Dedifferentiated amniotic fluid mesenchymal stem cell (primary cell): ENCODE results near the gene DNAJC3.
A peak's percentile ranks its signal among the peaks of the same experiment; 100 is the strongest.
"Not testable (repeated sequence)": the region's sequence is repeated elsewhere in the genome, so short reads cannot be mapped to it uniquely, and the experiment has no call there.

Experiments used
- DNase-seq: peaks from one replicate; pipeline ENCODE4 v3.0.0-alpha.2; 2016; ENCODE audit errors: extremely low spot score

DNAJC3 gene

DNA sequence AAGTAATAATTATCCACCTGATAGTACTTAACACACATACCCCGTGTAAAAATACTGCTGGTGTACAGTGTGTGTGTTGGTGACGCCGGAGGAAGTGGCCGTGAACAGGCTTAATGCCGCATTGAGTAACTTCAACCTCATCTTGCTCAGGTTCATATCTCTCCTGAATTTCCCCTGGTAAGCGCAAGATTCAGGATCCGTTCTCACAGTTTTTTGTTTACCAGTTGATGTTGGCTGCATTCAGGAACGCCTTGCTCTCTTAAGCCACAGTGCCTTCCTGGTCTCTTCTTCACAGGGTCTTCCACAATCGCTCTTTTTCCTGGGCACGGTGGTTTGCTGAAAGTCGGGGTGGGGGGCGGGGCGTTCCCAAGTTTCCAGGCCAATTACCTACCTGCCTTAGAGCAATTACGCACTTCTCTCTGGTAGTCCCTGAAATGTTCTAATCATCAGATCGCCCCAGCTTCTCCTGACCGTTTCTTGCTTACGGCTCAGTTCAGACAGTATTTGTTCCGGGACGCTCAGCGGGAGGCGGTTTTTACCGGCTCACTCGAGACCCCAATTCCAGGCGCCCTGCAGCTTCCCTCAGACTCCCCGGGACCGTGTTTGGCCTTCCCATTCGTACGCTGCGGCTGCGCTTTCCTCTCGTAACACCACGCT is 706 bp upstream of the DNAJC3 start:
- peak; percentile 28 for DNase-seq

GRCh38 chr13:95677564-95678266 is 776 bp downstream of the DNAJC3 start:
- no peak for DNase-seq

DNA sequence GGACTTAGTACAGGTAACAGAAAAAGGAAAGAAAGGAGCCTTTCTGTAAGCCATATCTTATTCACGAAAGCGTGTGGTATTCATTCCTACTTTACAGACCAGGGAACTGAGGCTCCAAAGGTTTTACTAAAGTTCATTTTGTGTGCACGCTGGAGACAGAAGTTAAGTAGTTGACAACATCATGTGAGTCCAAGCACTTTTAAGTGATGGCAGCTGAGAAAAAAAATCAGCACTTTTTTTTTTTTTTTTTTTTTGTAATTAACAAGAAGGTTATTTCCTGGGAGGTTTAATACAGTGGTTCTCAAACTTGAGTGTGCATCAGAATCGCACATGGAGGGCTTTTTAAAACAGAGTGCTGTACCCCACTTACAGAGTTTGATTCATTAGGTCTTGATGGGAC is 2.0 kb downstream of the DNAJC3 start:
- DNase-seq: no peak

DNA sequence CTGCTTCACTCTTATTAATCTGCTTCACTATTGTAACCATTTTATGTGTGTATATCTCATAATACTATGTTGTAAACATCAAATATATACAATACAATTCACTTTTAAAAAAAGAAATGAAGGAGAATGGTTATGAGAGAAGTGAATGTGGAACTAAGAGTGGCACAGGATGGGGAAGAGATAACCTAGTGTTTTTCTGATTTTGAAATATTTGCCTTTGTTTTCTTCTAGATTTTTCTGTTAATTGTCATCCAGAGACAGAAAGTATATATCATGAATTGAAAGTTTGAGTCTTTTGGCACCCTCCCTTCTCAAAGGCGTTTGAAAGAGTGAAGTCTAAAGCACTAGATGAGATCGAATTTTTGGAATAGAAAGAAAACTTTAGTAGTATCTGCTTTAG is 2.8 kb downstream of the DNAJC3 start:
- DNase-seq: no peak

GRCh38 chr13:95684418-95684817 is 7.5 kb downstream of the DNAJC3 start:
- no peak for DNase-seq

DNA sequence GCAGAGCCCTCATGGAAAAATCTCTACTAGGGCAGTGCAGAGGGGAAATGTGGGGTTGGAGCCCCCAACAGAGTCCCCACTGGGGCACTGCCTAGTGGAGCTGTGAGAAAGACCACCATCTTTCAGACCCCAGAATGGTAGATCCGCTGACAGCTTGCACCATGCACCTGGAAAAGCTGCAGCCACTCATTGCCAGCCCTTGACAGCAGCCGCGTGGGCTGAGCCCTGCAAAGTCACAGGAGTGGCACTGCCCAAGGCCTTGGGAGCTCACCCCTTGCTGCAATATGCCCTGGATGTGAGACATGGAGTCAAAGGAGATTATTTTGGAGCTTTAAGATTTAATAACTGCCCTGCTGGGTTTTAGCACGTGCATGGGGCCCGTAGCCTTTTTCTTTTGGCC is 8.0 kb downstream of the DNAJC3 start:
- not testable (repeated sequence) for DNase-seq

GRCh38 chr13:95689582-95689926 is 12.6 kb downstream of the DNAJC3 start:
- no peak for DNase-seq

GRCh38 chr13:95690986-95691385 is 14.0 kb downstream of the DNAJC3 start:
- DNase-seq: not testable (repeated sequence)

DNA sequence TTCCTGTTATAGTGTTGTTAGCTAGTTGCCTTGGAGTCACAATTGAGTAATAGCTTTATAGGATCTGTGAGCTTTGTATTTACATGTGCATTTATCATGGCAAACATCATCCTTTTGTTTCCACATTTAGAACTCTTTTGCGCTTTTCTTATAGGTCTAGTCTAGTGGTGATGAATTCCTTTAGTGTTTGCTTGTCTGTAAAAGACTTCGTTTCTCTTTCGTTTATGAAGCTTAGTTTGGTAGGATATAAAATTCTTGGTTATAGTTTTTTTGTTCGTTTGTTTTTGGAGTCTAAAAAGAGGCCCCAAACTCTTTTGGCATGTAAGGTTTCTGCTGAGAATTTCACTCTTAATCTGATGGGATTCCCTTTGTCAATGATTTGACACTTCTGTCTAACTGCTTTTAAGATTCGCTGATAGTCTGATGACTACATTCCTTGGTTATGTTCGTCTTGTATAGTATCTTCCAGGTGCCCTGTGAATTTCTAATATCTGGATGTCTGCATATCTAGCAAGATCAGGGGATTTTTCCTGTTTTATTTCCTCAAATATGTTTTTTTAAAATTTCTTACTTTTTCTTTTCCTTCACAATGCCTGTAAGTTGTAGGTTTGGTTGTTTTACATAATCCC is 20.2 kb downstream of the DNAJC3 start:
- DNase-seq: no peak

- DNase-seq: no peak
These were observed 21.3 kb downstream of the DNAJC3 start for GRCh38 chr13:95698047-95698749.

DNA sequence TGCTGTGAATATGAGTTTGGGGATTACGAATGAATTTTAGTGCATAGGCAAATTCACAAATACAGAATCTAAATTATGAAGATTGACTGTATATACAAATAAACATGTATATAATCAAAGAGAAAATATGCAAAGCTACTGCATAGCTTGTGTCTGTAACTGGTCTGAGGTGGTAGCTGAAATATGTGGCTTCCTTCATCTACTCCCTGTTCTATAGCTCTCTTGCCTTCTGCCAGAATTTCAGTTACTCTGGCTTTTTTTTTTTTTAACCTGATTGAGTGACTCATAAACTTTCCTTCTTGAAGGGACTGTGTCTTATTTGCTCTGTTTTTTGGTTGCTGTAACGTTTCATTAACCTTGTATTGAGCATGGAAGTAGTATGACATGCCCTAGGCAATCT is 26.6 kb downstream of the DNAJC3 start:
- DNase-seq: no peak

GRCh38 chr13:95704510-95704909 is 27.6 kb downstream of the DNAJC3 start:
- DNase-seq: no peak

DNA sequence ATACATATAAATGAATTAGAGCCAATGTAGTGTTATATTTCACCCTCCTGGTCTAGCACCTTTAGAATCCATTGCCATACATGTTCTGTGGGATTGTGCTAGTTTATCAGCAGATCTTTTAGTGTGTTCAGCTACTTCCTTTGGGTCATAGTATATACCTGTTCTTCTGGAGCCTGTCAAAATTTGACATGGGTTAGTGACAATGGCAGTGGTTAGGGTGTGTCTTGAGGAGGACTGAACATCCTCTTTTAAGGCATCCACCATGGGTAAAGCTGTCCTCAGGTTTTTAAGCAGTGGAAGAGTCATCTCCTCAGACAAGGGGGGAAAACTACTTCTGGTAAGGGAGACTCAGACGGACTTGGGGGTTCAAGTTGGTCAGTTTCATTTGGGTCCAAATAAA is 29.4 kb downstream of the DNAJC3 start:
- DNase-seq: no peak

DNA sequence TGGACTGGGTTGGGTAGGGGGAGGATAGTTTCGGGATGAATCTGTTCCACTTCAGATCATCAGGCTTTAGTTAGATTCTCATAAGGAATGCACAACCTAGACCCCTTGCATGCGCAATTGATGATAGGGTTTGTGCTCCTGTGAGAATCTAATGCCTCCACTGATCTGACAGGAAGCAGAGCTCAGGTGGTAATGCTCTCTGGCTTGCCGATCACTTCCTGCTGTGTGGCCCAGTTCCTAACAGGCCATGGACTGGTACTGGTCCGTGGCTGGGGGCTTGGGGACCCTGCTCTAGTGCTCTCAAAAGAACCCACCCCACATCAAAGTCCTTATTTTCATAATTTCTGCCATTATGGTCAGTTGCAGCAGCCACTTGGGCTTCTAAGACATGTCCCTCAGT is 30.1 kb downstream of the DNAJC3 start:
- DNase-seq: no peak

- DNase-seq: no peak
These were observed 30.8 kb downstream of the DNAJC3 start for GRCh38 chr13:95707442-95708390.

DNA sequence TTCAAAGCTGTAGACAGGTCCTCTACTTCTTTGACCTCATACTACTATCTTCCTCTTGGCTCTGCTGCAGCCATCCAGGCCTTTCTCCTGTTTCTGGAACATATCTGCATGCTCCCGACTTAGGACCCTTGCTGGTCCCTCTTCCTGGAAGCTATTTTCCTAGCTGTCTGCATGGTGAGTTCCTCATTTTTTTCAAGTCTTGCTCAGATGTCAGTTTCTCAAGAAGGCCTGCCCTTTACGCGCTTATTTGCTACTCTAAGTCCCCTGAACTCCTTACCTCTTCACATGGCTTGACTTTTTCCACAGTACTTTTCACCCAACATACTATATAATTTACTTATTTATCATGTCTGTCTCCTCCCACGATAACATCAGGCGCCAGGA is 31.4 kb downstream of the DNAJC3 start:
- no peak for DNase-seq

- no peak for DNase-seq
These were observed 32.0 kb downstream of the DNAJC3 start for GRCh38 chr13:95708811-95709500.

DNA sequence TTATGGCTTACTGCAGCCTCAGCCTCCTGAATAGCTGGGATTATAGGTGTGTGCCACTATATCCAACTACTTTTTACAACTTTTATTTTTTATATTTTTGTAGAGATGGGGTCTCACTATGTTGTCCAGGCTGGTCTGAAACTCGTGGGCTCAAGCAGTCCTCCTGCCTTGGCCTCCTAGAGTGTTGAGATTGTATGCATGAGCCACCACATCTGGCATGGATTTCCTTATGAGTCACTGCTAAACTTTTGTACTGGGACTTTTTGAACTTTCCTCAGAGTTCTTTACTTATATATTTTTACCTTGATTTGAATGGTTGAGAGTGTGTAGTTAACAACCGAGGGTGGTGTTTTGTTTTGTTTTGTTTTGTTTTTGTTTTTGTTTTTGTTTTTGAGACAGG is 33.4 kb downstream of the DNAJC3 start:
- DNase-seq: no peak

- not testable (repeated sequence) for DNase-seq
These were observed 35.9 kb downstream of the DNAJC3 start for GRCh38 chr13:95712846-95713245.

DNA sequence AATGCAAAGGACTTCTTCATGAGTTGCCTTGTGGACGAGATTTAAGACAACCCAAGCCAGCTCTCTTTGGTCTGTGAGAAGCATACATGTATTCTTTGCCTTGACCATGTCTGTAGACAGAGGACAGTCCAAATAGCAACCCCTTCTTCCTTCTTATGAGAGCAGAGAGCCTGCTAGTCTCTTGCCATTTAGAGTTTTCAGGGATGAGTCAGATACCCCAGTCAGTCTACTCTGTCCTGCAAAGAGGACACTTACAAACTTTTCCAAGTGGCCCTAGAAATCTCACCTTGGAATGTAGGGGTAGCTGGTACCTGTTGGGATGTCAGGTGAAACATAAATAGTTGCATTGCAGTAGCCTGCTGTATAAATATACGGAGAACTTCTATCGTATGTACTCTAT is 36.7 kb downstream of the DNAJC3 start:
- DNase-seq: no peak
